HG03432 (cell line): ENCODE data around the gene RNF44.

Experiments used
- ATAC-seq: cut with Tn5 transposase; IDR thresholded peaks from one replicate; pipeline ENCODE4 v1.9.1; 2021; ENCODE audit warnings: mild to moderate bottlenecking, moderate library complexity; ENCODE audit not compliant: unreplicated experiment

RNF44 gene

GRCh38 chr5:176535664-176536131 lies 1.5 kb downstream of the RNF44 start:
- no peak for ATAC-seq

GRCh38 chr5:176535101-176535663 lies 2.0 kb downstream of the RNF44 start:
- no peak for ATAC-seq

- no peak for ATAC-seq
Measured at GRCh38 chr5:176534640-176535039, 2.6 kb downstream of the RNF44 start.

- no peak for ATAC-seq
Measured at GRCh38 chr5:176533894-176534611, 3.1 kb downstream of the RNF44 start.

- ATAC-seq: no peak
Measured at GRCh38 chr5:176533390-176533789, 3.8 kb downstream of the RNF44 start.

- ATAC-seq: no peak
Measured at GRCh38 chr5:176532795-176533194, 4.4 kb downstream of the RNF44 start.

GRCh38 chr5:176531902-176532493 lies 5.2 kb downstream of the RNF44 start:
- no peak for ATAC-seq

- no peak for ATAC-seq
Measured at GRCh38 chr5:176530983-176531901, 6.0 kb downstream of the RNF44 start.

GRCh38 chr5:176530393-176530982 lies 6.7 kb downstream of the RNF44 start:
- ATAC-seq: no peak

GRCh38 chr5:176529741-176530141 lies 7.5 kb downstream of the RNF44 start:
- no peak for ATAC-seq

GRCh38 chr5:176529116-176529740 lies 8.0 kb downstream of the RNF44 start:
- ATAC-seq: no peak

GRCh38 chr5:176528761-176529115 lies 8.5 kb downstream of the RNF44 start:
- ATAC-seq: no peak

GRCh38 chr5:176528301-176528700 lies 8.9 kb downstream of the RNF44 start:
- ATAC-seq: no peak

- ATAC-seq: no peak
Measured at GRCh38 chr5:176527246-176528222, 9.7 kb downstream of the RNF44 start.

GRCh38 chr5:176526462-176526861 lies 10.7 kb downstream of the RNF44 start:
- no peak for ATAC-seq

- ATAC-seq: no peak
Measured at GRCh38 chr5:176525677-176526076, 11.5 kb downstream of the RNF44 start.

GRCh38 chr5:176524987-176525386 lies 12.2 kb downstream of the RNF44 start:
- ATAC-seq: no peak

GRCh38 chr5:176524138-176524537 lies 13.1 kb downstream of the RNF44 start:
- ATAC-seq: no peak

- ATAC-seq: no peak
Measured at GRCh38 chr5:176521699-176522263, 15.4 kb downstream of the RNF44 start.
